ENCODE data around the gene POLRMT.

POLRMT gene

DNA sequence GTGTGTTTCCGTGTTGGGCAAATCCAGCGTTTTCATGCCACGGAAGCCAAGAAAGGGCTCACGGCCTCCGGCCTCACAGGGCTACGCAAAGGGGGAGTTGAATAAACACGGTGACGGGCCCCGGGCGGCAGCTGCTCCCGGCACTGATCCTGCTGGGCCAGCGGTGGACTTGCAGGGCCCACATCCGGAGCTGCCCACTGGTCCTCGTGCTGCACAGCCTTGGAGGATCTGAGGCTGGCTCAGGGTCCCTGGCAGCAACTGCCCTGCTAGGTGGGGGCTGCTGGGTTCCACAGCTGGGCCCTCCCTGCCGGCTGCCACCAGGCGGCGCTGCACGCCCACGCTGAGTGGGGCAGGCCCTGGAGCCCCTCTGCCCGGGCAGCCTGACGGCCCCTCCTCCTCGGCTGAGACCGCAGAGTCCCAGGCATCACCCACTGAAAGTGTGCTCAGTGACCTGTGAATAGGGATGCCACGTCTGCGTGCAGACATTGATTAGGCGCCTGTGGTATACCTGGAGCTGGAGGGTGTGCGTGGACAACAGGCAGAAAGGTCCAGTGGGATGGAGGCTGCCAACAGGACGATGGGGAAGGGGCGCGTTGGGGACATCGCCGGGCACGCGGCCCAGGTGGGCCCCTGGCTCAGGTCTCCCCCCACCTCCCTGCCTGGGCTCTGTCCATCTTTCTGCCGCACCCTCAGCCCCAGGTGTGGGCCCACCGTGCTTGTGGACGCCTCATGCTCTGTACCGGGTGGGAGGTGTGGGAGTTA lies 48.9 kb downstream of the POLRMT start:
- TF ChIP-seq, protein P1, sequence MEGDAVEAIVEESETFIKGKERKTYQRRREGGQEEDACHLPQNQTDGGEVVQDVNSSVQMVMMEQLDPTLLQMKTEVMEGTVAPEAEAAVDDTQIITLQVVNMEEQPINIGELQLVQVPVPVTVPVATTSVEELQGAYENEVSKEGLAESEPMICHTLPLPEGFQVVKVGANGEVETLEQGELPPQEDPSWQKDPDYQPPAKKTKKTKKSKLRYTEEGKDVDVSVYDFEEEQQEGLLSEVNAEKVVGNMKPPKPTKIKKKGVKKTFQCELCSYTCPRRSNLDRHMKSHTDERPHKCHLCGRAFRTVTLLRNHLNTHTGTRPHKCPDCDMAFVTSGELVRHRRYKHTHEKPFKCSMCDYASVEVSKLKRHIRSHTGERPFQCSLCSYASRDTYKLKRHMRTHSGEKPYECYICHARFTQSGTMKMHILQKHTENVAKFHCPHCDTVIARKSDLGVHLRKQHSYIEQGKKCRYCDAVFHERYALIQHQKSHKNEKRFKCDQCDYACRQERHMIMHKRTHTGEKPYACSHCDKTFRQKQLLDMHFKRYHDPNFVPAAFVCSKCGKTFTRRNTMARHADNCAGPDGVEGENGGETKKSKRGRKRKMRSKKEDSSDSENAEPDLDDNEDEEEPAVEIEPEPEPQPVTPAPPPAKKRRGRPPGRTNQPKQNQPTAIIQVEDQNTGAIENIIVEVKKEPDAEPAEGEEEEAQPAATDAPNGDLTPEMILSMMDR (conservative IDR thresholded peaks at IDR 0.05; ENCODE audit: low read depth, low read length) = peak; percentile 67; the same call in 1 of the 2 replicates
- Histone ChIP-seq H3K36me3 (ENCODE audit: insufficient read depth) (no peaks in the 10 kb centered on the region), H3K79me2 (ENCODE audit: insufficient read depth, low read depth) (peaks cover under 1% of the 10 kb centered on the region; the same call in 1 of the 2 replicates), H2AFZ (ENCODE audit: low read depth) (no peak overlapping the region), H3K4me3 (IDR thresholded peaks at IDR 0.05; ENCODE audit: insufficient read depth, low read depth, low read length) (no peak overlapping the region), H3K4me1 (ENCODE audit: low read depth, poor library complexity, severe bottlenecking) (peaks cover 10% of the 10 kb centered on the region), H4K20me1 (ENCODE audit: insufficient read depth) (no peaks in the 10 kb centered on the region), H3K4me2 (no peak overlapping the region), H3K9ac (no peak overlapping the region), H3K27me3 (ENCODE audit: insufficient read depth, low read depth) (peaks cover 17% of the 10 kb centered on the region), H3K27ac (no peak overlapping the region)

DNA sequence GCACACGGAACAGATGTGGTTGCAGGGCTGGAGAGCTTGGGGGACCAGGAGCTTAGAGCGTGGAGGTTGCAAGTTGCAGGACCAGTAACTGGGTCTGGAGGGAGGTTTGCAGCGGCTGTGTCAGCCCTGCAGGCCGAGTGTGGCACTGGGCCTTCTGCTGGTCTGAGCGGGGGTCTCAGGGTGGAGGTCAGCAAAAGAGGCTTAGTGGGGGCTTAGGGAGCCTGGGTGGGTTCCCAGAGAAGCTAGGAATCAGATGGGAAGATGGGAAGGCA lies 49.4 kb downstream of the POLRMT start:
- no peaks in the 10 kb centered on the region for H4K20me1 ChIP-seq (ENCODE audit: insufficient read depth)
- H3K4me2 ChIP-seq = no peak overlapping the region
- peaks cover 10% of the 10 kb centered on the region for H3K4me1 ChIP-seq (ENCODE audit: low read depth, poor library complexity, severe bottlenecking)
- H2AFZ ChIP-seq (ENCODE audit: low read depth) = no peak overlapping the region
- H3K27ac ChIP-seq = no peak overlapping the region
- H3K79me2 ChIP-seq (ENCODE audit: insufficient read depth, low read depth) = peaks cover 4% of the 10 kb centered on the region; the same call in 1 of the 2 replicates
- TF ChIP-seq, protein P1 (conservative IDR thresholded peaks at IDR 0.05; ENCODE audit: low read depth, low read length) = no peak
- H3K4me3 ChIP-seq (IDR thresholded peaks at IDR 0.05; ENCODE audit: insufficient read depth, low read depth, low read length) = no peak overlapping the region
- peaks cover 13% of the 10 kb centered on the region; the same call in 1 of the 2 replicates for H3K27me3 ChIP-seq (ENCODE audit: insufficient read depth, low read depth)
- H3K9ac ChIP-seq = no peak overlapping the region
- H3K36me3 ChIP-seq (ENCODE audit: insufficient read depth) = no peaks in the 10 kb centered on the region

DNA sequence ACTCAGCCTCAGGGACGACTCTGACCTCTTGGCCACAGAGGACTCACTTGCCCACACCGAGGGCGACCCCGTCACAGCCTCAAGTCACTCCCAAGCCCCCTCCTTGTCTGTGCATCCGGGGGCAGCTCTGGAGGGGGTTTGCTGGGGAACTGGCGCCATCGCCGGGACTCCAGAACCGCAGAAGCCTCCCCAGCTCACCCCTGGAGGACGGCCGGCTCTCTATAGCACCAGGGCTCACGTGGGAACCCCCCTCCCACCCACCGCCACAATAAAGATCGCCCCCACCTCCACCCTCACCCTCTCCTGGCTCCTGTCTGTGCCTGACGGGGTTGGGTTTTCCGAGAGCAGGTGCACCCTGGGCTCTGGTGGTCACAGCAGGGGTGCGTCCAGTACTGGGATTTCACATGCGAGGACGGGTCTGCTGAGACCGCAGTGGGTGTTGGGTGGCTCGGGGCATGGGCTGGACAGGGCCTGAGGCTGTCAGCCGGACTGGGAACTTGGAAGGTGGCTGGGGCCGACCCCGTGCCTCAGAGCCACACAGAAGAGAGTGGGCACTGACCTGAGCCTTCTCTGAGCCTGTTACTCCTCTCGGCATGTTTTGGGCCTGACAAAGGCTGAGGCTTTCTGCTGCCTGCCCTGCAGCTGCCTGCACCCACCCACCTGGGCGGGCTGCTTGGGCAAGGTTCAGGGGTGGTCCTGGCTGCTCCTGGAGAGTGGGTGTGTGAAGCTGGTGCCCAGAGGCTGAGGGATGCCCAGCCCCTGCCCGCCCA lies 50.0 kb downstream of the POLRMT start:
- no peaks in the 10 kb centered on the region for H4K20me1 ChIP-seq (ENCODE audit: insufficient read depth)
- H2AFZ ChIP-seq (ENCODE audit: low read depth) = no peak overlapping the region
- H3K4me2 ChIP-seq = no peak overlapping the region
- H3K79me2 ChIP-seq (ENCODE audit: insufficient read depth, low read depth) = peaks cover 5% of the 10 kb centered on the region; the same call in 1 of the 2 replicates
- H3K4me3 ChIP-seq (IDR thresholded peaks at IDR 0.05; ENCODE audit: insufficient read depth, low read depth, low read length) = no peak overlapping the region
- peaks cover 9% of the 10 kb centered on the region; the same call in 1 of the 2 replicates for H3K27me3 ChIP-seq (ENCODE audit: insufficient read depth, low read depth)
- H3K36me3 ChIP-seq (ENCODE audit: insufficient read depth) = no peaks in the 10 kb centered on the region
- no peak overlapping the region for H3K9ac ChIP-seq
- TF ChIP-seq, protein P1 (conservative IDR thresholded peaks at IDR 0.05; ENCODE audit: low read depth, low read length) = no peak
- H3K27ac ChIP-seq = no peak overlapping the region
- peaks cover 6% of the 10 kb centered on the region for H3K4me1 ChIP-seq (ENCODE audit: low read depth, poor library complexity, severe bottlenecking)

DNA sequence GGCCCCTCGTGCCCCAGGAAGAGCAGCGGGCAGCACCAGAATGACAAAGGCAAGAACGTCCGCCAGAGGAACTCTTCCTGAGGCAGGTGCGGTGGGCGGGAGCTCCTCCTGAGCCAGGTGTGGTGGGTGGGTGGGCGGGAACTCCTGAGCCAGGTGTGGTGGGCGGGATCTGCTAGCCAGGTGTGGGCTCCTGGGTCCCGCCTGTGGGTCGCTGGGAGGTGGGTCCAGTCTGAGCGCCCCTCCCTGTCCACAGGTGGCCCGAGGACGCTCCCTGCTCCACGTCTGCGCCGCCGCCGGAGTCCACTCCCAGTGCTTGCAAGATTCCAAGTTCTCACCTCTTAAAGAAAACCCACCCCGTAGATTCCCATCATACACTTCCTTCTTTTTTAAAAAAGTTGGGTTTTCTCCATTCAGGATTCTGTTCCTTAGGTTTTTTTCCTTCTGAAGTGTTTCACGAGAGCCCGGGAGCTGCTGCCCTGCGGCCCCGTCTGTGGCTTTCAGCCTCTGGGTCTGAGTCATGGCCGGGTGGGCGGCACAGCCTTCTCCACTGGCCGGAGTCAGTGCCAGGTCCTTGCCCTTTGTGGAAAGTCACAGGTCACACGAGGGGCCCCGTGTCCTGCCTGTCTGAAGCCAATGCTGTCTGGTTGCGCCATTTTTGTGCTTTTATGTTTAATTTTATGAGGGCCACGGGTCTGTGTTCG lies 50.7 kb downstream of the POLRMT start:
- H3K9ac ChIP-seq = no peak overlapping the region
- H3K4me2 ChIP-seq = no peak overlapping the region
- no peaks in the 10 kb centered on the region for H4K20me1 ChIP-seq (ENCODE audit: insufficient read depth)
- H3K4me3 ChIP-seq (IDR thresholded peaks at IDR 0.05; ENCODE audit: insufficient read depth, low read depth, low read length) = no peak overlapping the region
- H3K79me2 ChIP-seq (ENCODE audit: insufficient read depth, low read depth) = peaks cover 10% of the 10 kb centered on the region; the same call in 1 of the 2 replicates
- H3K36me3 ChIP-seq (ENCODE audit: insufficient read depth) = no peaks in the 10 kb centered on the region
- no peaks in the 10 kb centered on the region for H3K4me1 ChIP-seq (ENCODE audit: low read depth, poor library complexity, severe bottlenecking)
- no peak overlapping the region for H2AFZ ChIP-seq (ENCODE audit: low read depth)
- no peak overlapping the region for H3K27ac ChIP-seq
- TF ChIP-seq, protein P1 (conservative IDR thresholded peaks at IDR 0.05; ENCODE audit: low read depth, low read length) = no peak
- 0 out of 2 replicates have a peak, but pooled peaks cover 4% of the 10 kb centered on the region for H3K27me3 ChIP-seq (ENCODE audit: insufficient read depth, low read depth)

All from KMS-11 (cell line).